IMR-90 (cell line): Measurements from ENCODE around the gene THRA. TPM values are rescaled to one million over a fixed set of nuclear protein-coding genes. Genes with fewer than 3 reads are reported as not detected.

Experiments
- ATAC-seq: fragments of 200-7000 bp; cut with Tn5 transposase; 2 replicates; pipeline ENCODE4 v1.9.1; 2020; ENCODE audit warnings: low read depth, mild to moderate bottlenecking, moderate library complexity
- BruUV-seq: library from RNA; stranded (reverse); fragments of 400-500 nt; replicated peaks from 2 replicates; lab custom pipeline; 2021; lab: Mats Ljungman, UMichigan
- CTCF ChIA-PET: fragments of 300-600 bp; formaldehyde crosslinking; extraction: SDS; loops from one replicate; lab custom pipeline; 2021; ENCODE audit warnings: antibody characterized with exemption; lab: Yijun Ruan, JAX
- POLR2A ChIA-PET: fragments of 300-600 bp; sonication (Branson Sonifier 250); formaldehyde crosslinking; loops from one replicate; lab custom pipeline; 2022; ENCODE audit warnings: antibody characterized with exemption; ENCODE audit not compliant: unreplicated experiment; lab: Charles Lee
- DNase-seq: peaks from one replicate; pipeline ENCODE4 v3.0.0; 2013
- H2AFZ ChIP-seq: replicated peaks from 2 replicates; pipeline ENCODE3; 2013; ENCODE audit warnings: low read length, mild to moderate bottlenecking; ENCODE audit not compliant: poor library complexity
- H2AK5ac ChIP-seq: 2 replicates; pipeline ENCODE4 v1.6.1; 2013; ENCODE audit warnings: low read depth, low read length, inconsistent platforms
- H2AK9ac ChIP-seq: replicated peaks from 2 replicates; pipeline ENCODE3; 2013; ENCODE audit warnings: mild to moderate bottlenecking, low read depth, low read length, moderate library complexity; ENCODE audit not compliant: poor library complexity
- H2BK120ac ChIP-seq: 2 replicates; pipeline ENCODE4 v1.6.1; 2013; ENCODE audit warnings: low read depth, low read length, inconsistent platforms
- H2BK15ac ChIP-seq: 3 replicates; pipeline ENCODE4 v1.6.1; 2013; ENCODE audit warnings: low read depth, low read length, inconsistent platforms
- H2BK20ac ChIP-seq: 2 replicates; pipeline ENCODE4 v1.6.1; 2013; ENCODE audit warnings: low read depth, mild to moderate bottlenecking, inconsistent platforms, low read length, moderate library complexity
- H2BK5ac ChIP-seq: 2 replicates; pipeline ENCODE4 v1.6.1; 2013; ENCODE audit warnings: mild to moderate bottlenecking, low read depth, low read length, inconsistent platforms; ENCODE audit not compliant: poor library complexity, severe bottlenecking
- H3K14ac ChIP-seq: replicated peaks from 2 replicates; pipeline ENCODE4 v1.6.1; 2013; ENCODE audit warnings: low read depth, low read length, inconsistent platforms
- H3K18ac ChIP-seq: 2 replicates; pipeline ENCODE4 v1.6.1; 2013; ENCODE audit warnings: low read depth, low read length, control low read depth
- H3K23ac ChIP-seq: 2 replicates; pipeline ENCODE4 v1.6.1; 2013; ENCODE audit warnings: low read depth, low read length, inconsistent platforms
- H3K27ac ChIP-seq: 2 replicates; pipeline ENCODE4 v1.5.1; 2013; ENCODE audit warnings: mild to moderate bottlenecking, control low read depth, low read length; ENCODE audit not compliant: insufficient read depth
- H3K27me3 ChIP-seq: 2 replicates; pipeline ENCODE4 v1.6.1; 2013; ENCODE audit warnings: low read length; ENCODE audit not compliant: control insufficient read depth, insufficient read depth
- H3K36me3 ChIP-seq: 2 replicates; pipeline ENCODE4 v1.6.1; 2013; ENCODE audit warnings: low read length, mixed read lengths; ENCODE audit not compliant: control insufficient read depth, insufficient read depth
- H3K4ac ChIP-seq: 2 replicates; pipeline ENCODE4 v1.6.1; 2013; ENCODE audit warnings: low read depth, low read length, inconsistent platforms
- H3K4me1 ChIP-seq: 2 replicates; pipeline ENCODE4 v1.6.1; 2013; ENCODE audit warnings: low read length, mixed read lengths; ENCODE audit not compliant: control insufficient read depth, insufficient read depth
- H3K4me2 ChIP-seq: 2 replicates; pipeline ENCODE4 v1.6.1; 2013; ENCODE audit warnings: low read depth, mild to moderate bottlenecking, control low read depth, low read length, moderate library complexity
- H3K4me3 ChIP-seq: 2 replicates; pipeline ENCODE4 v1.5.1; 2013; ENCODE audit warnings: low read depth, mild to moderate bottlenecking, control low read depth, low read length, moderate library complexity; ENCODE audit not compliant: insufficient read depth
- H3K56ac ChIP-seq: 2 replicates; pipeline ENCODE4 v1.6.1; 2013; ENCODE audit warnings: low read length, inconsistent platforms; ENCODE audit not compliant: insufficient read depth; ENCODE audit errors: extremely low read depth
- H3K79me1 ChIP-seq, 2 experiments: 2 replicates each; pipeline ENCODE4 v1.6.1; 2013; ENCODE audit warnings: low read length in 2 of 2, inconsistent platforms in 1 of 2, low read depth in 1 of 2
- H3K9ac ChIP-seq: 2 replicates; pipeline ENCODE4 v1.6.1; 2013; ENCODE audit warnings: low read depth, low read length, control low read depth
- H3K9me1 ChIP-seq: 2 replicates; pipeline ENCODE4 v1.6.1; 2013; ENCODE audit warnings: low read length, inconsistent platforms; ENCODE audit not compliant: insufficient read depth
- H3K9me3 ChIP-seq: 2 replicates; pipeline ENCODE4 v1.6.1; 2013; ENCODE audit warnings: low read length; ENCODE audit not compliant: control insufficient read depth, insufficient read depth
- H4K20me1 ChIP-seq: 2 replicates; pipeline ENCODE4 v1.6.1; 2013; ENCODE audit warnings: low read length, inconsistent platforms; ENCODE audit not compliant: insufficient read depth
- H4K5ac ChIP-seq: 2 replicates; pipeline ENCODE4 v1.6.1; 2013; ENCODE audit warnings: mild to moderate bottlenecking, low read depth, low read length, control low read depth
- H4K8ac ChIP-seq, 2 experiments: 2 replicates each; pipeline ENCODE4 v1.6.1; 2013; ENCODE audit warnings: low read depth in 2 of 2, low read length in 2 of 2, control low read depth in 1 of 2, inconsistent platforms in 1 of 2
- H4K91ac ChIP-seq: 2 replicates; pipeline ENCODE4 v1.6.1; 2013; ENCODE audit warnings: low read depth, low read length, inconsistent platforms; ENCODE audit not compliant: insufficient read depth
- FOS ChIP-seq: fragments of 150-350 bp; IDR thresholded peaks from 2 replicates; pipeline ENCODE4 v1.6.1; 2016; ENCODE audit warnings: low read depth, low read length
- MAFK ChIP-seq: IDR thresholded peaks from 2 replicates; pipeline ENCODE4 v1.6.1; 2012; ENCODE audit warnings: low read depth, low read length, improper control_type of control experiment
- MAZ ChIP-seq: IDR thresholded peaks from 2 replicates; pipeline ENCODE4 v1.6.1; 2012; ENCODE audit warnings: low read depth, mild to moderate bottlenecking, low read length, improper control_type of control experiment, moderate library complexity, borderline replicate concordance
- MXI1 ChIP-seq: IDR thresholded peaks from 2 replicates; pipeline ENCODE4 v1.6.1; 2012; ENCODE audit warnings: low read depth, mild to moderate bottlenecking, low read length, moderate library complexity, borderline replicate concordance
- RAD21 ChIP-seq: IDR thresholded peaks from 2 replicates; pipeline ENCODE4 v1.6.1; 2012; ENCODE audit warnings: low read length, improper control_type of control experiment
- WGBS, 2 experiments: methylation state at CpG; one replicate each; pipeline versions ENCODE4 v1.1.5 to v1.1.7; 2013; ENCODE audit warnings: missing lambda C conversion rate in 2 of 2; ENCODE audit not compliant: insufficient read length in 1 of 2; ENCODE audit errors: extremely low coverage in 2 of 2; 5-methylcytosine and 5-hydroxymethylcytosine counted together
- dilution Hi-C: fragments of 300-500 bp; cut with HindIII; formaldehyde crosslinking; loops from one replicate; pipeline ENCODE4 v1.14.3; 2018; ENCODE audit warnings: low sequenced_read_pairs; ENCODE audit not compliant: unreplicated experiment
- in situ Hi-C: fragments of 300-500 bp; cut with MboI; formaldehyde crosslinking; loops from 3 replicates; pipeline ENCODE4 v1.14.3; 2019; ENCODE audit warnings: low sequenced_read_pairs, inconsistent platforms, mixed read lengths
- intact Hi-C: fragments of 100-400 bp; cut with micrococcal nuclease; formaldehyde crosslinking; loops from 2 replicates; pipeline ENCODE4 v1.10.0; 2022
- polyA plus RNA-seq, 3 experiments: library from polyadenylated mRNA; depleted of rRNA; stranded (reverse); fragments of >200 nt; gene quantifications; 2 replicates each; pipeline ENCODE4 v1.2.3, GENCODE V29; 2012; ENCODE audit warnings: low replicate concordance in 1 of 3
- total RNA-seq: library from RNA; depleted of rRNA; stranded (reverse); fragments of >200 nt; gene quantifications from 2 replicates; pipeline ENCODE4 v1.2.3, GENCODE V29; 2012
- TF ChIP-seq, protein P1 (sequence below): fragments of 150-350 bp; IDR thresholded peaks from 2 replicates; pipeline ENCODE4 v1.6.1; 2016; ENCODE audit warnings: low read depth, mild to moderate bottlenecking, low read length, moderate library complexity, borderline replicate concordance

The THRA gene
- total and polyA plus RNA-seq, 2 of the 4 experiments (the other 2 are of a cell fraction), result 22.0 to 23.4 TPM

GRCh38 chr17:40093005-40093579 is 30.3 kb downstream of the THRA start:
- peaks cover 9% of the 10 kb centered on the region for H3K9me1 ChIP-seq
- peaks cover 69% of the 10 kb centered on the region for H3K36me3 ChIP-seq
- 97% methylated on average over 12 of the region's 29 CpGs; no CpG with 5 or more reads in 1 of the 2 experiments for WGBS, 2 experiments
- no peak overlapping the region for H4K91ac ChIP-seq
- TF ChIP-seq, protein P1, sequence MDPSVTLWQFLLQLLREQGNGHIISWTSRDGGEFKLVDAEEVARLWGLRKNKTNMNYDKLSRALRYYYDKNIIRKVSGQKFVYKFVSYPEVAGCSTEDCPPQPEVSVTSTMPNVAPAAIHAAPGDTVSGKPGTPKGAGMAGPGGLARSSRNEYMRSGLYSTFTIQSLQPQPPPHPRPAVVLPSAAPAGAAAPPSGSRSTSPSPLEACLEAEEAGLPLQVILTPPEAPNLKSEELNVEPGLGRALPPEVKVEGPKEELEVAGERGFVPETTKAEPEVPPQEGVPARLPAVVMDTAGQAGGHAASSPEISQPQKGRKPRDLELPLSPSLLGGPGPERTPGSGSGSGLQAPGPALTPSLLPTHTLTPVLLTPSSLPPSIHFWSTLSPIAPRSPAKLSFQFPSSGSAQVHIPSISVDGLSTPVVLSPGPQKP, result no peak
- TF ChIP-seq MAFK (no peak), RAD21 (no peak), MAZ (no peak), FOS (no peak), MXI1 (no peak)
- H2BK5ac ChIP-seq, result no peak overlapping the region
- H4K5ac ChIP-seq, result no peak overlapping the region
- no peak overlapping the region for H2AK5ac ChIP-seq
- H2BK20ac ChIP-seq, result no peak overlapping the region
- no peak overlapping the region for H2AK9ac ChIP-seq
- no peaks in the 10 kb centered on the region for H3K9me3 ChIP-seq
- H3K14ac ChIP-seq, result no peak overlapping the region
- H3K27ac ChIP-seq, result no peak overlapping the region
- H3K9ac ChIP-seq, result no peak overlapping the region
- no peaks in the 10 kb centered on the region for H3K27me3 ChIP-seq
- no peak overlapping the region for H3K23ac ChIP-seq
- H2BK120ac ChIP-seq, result no peak overlapping the region
- no peak overlapping the region for H2BK15ac ChIP-seq
- peaks cover 6% of the 10 kb centered on the region; the same call in 1 of the 2 replicates for H4K20me1 ChIP-seq
- H3K4me1 ChIP-seq, result peaks cover 9% of the 10 kb centered on the region
- CTCF ChIA-PET, result no interaction called here
- POLR2A ChIA-PET, result no interaction called here
- in situ Hi-C loops (no loop called here), intact Hi-C loops (no loop called here), dilution Hi-C loops (no loop called here)
- H3K79me1 ChIP-seq, result peaks cover 8 to 32% of the 10 kb centered on the region in 2 experiments; a peak in 3 of 4 replicates
- BruUV-seq, result no TSS peak
- no peak overlapping the region for H3K56ac ChIP-seq
- no peak overlapping the region for H3K4me3 ChIP-seq
- ATAC-seq (no peak), DNase-seq (no peak)
- H2AFZ ChIP-seq, result no peak overlapping the region
- no peak overlapping the region for H4K8ac ChIP-seq
- H3K18ac ChIP-seq, result no peak overlapping the region
- no peak overlapping the region for H3K4ac ChIP-seq
- H3K4me2 ChIP-seq, result no peak overlapping the region
